ENCODE data around the gene NECTIN4.

GRCh38 chr1:161084597-161084988 lies 4.8 kb downstream of the NECTIN4 start:
- no peak for TF ChIP-seq CTCF (IDR thresholded peaks at IDR 0.05)
- TF ChIP-seq EP300 (IDR thresholded peaks at IDR 0.05): no peak
- TF ChIP-seq POLR2A (IDR thresholded peaks at IDR 0.05): no peak
